ENCODE data around the gene RHOH.

DNA sequence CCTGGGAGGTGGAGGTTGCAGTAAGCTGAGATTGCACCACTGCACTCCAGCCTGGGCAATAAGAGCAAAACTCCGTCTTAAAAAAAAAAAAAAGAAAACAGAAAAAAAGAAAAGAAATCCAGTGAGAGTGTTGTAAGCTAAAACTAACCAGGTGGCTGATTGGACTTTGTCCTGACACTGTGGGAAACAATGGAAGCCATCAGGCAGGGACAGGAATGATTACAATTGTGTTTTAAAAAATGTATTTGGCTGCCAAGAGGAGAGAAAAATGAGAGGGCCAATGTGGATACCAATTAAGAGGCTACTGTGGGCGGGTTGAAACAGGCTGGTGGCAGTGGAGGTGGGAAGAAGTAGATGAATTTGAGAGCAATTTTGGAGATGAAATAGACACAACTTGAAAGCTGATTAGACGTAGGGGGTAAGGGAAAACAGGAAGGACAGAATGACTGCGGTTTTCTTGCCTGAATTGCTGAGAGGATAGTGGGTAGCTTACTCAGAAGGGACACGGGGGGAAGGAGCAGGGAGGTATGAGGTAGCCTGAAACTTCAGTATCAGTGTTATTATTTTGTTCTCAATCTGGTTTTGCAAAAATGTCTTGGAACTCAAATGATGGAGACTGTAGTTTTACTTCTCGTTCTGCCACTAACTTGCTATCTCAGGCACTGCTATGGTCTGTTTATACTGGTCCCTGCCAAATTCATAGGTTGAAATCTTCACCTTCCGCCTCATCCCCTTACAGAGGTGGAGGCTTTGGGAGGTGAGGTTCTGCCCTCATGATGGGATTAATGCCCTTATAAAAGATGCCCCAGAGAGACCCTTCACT, 92.7 kb downstream of the RHOH start:
- TF ChIP-seq POLR2A (IDR thresholded peaks at IDR 0.05; ENCODE audit: low read length) (no peak), GATA1 (IDR thresholded peaks at IDR 0.05; ENCODE audit: low read depth, low read length) (no peak)
